Activated effector memory CD4-positive, alpha-beta T cell treated with anti-CD3 and anti-CD28 coated beads, Interleukin-2, amount 50 U/mL, for 16 hours (primary cell): ENCODE results near the gene LRRC47.

ENCODE experiments used
- DNase-seq: peaks from one replicate; pipeline ENCODE4 v3.0.0-alpha.2; 2020

Gene LRRC47

DNA sequence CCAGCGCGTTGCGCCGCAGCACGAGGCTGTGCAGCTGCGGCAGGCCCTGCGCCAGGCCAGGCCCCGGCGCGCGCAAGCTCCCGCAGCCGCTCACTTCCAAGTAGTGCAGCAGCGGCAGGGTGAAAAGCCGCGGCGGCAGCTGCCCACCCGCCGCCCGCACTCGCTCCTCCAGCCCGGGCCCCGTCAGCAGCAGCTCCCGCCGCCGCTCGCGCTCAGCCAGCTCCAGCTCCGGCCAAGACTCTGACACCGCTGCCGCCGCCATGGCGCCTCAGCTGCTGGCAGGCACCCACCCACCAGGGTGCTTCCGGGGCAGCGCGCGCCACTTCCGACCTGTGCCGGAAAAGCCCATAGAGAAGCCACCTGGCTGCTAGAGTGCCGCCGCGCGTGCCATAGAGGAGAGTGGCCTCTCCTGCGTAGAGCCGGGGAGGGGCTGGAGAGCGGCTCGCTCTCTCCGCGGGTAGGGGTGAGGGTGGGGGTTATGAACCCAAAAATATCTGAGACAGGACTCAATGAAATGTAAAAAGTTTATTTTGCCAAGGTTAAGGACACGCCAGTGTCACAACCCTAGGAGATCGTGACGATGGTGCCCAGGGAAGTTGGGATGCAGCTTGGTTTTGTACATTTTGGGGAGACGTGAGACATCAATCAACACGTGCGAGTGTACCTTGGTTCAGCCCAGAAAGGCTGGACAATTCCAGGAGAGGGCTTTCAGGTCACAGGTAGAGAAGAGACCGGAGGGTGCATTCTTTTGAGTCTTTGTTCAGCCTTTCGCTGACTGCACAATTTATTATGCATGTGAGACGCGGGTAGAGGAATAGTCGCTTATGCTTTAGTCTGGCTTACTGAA, at the start of gene LRRC47:
LRRC47 (minus strand) TSS at position 284 of the 847 bp plus-strand sequence; CDS start at position 262, 22 bp downstream.
- DNase-seq = peak; percentile 98

DNA sequence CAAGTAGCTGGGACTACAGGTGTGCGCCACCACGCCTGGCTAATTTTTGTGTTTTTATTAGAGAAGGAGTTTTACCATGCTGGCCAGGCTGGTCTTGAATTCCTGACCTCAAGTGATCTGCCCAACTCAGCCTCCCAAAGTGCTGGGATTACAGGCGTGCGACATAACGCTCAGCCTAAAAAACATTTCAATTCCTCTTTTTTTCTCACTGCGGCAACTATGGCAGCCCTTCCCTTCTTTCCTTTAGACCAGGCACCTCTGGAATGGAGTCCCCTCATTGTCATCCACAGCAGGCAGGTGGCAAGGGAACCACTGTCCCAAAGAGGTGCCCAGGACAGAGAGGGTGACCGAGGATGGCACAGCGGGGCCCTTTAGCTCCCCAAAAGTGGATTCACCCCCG, 46.6 kb upstream of the LRRC47 start:
- no peak for DNase-seq

DNA sequence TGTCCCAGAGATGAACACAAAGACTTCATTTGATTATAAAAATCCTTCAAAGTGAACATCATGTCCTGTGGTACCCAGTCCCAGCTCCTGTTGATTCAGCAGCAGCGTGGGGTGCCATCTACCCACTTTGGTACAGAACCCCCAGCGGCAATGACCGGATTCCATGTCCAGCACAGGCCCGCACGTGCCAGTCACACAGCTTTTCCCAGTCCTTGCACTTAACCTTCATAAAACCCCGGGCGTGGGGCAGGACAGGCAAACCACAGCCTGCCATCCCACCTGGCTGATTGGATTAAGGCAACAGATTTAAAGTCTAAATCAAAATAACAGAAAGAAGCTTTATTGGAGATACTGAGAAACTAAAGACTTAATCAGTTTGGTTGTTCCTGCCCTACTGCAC, 45.2 kb upstream of the LRRC47 start:
- no peak for DNase-seq

DNA sequence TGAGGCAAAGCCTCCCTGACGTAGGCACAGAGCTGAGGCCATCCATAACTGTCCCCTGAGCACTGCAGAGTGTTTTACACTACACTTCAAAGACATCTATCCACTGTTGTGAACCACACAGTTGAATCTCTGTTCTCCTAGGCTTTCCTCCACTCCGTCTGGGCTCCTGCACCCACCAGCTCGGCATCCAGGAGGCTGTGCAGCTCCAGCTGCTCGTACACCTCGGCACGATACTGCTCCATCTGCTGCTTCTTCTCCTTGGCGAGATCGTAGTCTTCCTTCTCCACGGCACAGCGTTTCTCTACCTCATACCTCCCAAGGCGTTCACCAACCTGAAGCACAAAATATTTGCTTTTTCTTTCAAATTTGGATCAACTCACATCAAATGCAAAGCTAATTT, 42.5 kb upstream of the LRRC47 start:
- DNase-seq = no peak

DNA sequence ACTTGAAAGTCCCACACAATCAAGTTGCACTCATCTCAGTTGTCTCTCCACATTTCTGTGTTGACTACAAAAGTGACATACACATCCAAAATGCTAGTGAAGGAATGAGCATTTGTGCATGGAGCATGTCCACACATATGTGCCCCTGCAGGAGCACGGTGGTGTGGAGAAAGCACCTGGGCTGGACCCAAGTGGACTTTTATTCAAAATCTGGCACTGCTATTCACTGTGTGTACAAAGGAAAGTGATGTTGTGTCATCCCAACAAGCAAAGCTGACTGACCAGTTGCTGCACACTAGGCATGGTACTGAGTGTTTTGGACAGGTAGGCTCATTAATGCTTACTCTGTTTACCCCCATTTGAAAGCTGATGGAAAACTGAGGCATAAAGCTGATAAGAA, 41.4 kb upstream of the LRRC47 start:
- peak; percentile 19 for DNase-seq

DNA sequence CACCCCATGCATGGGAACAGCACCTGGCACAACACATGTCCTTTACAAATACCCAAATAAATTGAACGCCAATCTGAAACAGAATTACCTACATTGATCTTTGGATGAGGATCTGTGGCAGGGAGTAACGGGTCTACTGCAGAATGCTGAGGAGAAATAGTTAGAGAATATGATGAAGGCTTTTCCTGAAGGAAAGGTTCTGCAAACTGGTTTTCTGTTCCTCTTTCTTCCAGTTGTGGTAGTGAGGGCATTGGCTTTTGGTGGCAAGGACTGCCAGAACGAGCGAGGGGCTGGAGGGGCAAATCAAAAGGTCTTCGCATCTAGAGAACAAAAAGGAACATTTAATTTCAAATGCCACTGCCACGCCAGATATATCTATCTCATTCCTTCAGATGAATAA, 40.9 kb upstream of the LRRC47 start:
- peak; percentile 9 for DNase-seq

DNA sequence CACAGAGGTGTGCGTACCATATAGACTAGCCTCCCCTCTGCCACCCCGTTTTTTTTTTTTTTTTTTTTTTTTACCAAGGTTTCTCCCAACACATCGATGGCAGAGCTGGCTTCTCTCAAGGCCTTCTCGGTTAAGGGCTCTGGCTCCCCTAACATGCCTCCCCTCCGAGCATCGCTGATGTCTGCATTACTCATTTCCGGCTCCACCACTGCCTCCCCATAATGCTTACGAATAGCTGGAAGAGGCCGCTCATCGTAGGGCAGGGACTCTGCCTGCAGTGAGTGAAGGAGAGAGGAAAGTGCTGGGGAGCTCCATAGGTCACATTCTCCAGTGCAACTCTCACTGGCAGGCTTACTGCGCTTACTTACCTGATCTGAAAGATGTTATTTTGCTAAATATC, 40.1 kb upstream of the LRRC47 start:
- peak; percentile 19 for DNase-seq

DNA sequence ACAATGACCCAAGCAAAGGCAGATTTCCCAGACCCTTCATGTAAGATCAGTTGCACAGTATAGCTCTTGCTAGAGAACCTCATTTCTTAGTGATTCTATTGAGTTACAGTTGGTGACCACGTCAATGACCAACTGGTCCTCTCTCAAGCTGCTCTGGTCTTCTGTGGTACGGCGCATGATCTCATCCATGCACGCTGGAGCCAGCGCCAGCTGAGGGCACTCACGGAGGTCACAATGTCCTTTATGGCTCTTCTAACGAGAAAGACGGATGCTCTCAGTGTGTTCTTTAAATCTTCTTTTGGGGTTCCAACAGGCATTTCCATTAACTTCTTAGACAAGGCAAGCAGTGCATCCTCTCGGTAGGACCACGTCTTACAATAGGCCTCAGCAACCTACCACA, 38.4 kb upstream of the LRRC47 start:
- peak; percentile 43 for DNase-seq

DNA sequence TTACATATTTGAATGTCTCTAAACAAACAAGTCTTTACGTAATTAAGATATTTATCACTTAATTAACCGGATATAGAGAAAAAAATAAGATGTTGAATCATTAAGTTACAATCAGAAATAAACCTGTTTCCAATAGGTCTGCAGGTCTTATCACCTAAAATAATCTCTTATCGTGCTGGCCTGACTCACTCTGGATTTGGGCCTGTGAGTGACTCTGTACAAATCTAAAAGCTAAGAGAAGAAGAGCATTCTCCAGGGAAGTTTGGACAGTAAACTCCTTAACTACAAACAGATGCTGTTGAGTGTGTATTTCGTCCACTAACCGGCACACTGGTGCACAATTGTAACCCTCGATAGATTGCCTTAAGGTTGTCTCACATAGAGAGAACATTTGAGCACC, 35.4 kb upstream of the LRRC47 start:
- DNase-seq = peak; percentile 1

DNA sequence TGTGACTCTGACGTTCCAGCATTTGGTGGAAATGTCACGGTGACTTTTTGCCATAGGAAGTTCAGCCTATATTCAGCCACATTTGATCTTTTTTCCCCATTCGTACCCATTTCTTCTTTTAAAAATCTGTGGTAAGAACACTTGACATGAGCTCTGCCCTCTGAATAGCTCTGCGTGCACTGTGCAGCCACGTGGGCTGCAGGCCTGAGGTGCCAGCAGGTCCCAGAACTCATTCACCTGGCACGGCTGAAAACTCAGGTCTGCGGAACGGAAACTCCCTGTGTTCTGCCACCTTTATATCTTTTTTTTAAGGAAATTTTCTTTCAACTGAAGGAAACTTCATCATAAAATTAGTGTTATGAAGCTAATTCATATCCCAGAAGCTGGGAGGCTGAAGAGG, 32.1 kb upstream of the LRRC47 start:
- peak; percentile 21 for DNase-seq

DNA sequence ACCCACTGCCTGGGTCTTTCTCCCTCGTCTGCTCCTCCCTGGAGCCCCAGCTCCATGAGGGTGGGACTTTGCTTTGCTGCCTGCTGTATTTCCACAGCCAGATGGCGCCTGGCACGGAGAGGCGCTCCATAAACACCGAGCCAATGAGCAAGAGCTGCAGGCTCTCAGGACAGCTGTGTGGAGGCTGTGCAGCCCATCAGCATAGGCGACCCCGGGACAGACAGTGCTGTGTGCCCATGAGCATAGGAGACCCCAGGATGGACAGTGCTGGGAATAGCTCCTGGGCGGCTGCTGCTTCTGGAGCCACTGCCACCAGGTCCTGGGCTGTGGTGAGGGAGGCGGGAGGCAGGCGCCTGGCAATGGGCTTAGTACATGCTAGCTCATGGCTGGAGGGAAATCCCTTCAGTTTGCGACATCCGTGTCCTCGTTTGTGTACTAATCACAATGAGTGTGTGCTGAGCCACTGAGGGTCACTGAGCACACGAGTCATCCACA, 31.6 kb upstream of the LRRC47 start:
- DNase-seq = peak; percentile 58

DNA sequence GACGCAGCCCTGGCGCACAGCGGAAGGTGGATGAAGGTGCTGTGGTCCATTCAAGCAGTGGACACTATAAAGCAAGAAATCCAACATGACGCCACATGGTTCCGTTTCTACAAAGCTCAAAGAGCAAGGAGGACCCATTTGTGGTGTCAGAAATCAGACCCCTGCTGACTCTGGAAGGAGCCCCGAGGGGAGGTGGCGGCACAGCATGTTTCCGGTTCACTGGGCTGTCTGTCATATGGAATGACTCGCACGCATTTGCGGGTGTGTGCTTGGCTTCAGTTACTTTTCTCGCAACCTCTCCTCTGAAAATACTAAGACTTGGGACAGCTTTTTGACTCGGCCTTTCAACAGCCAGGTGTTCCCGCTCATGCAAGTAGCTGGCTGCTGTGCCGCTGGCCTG, 29.1 kb upstream of the LRRC47 start:
- peak; percentile 38 for DNase-seq

DNA sequence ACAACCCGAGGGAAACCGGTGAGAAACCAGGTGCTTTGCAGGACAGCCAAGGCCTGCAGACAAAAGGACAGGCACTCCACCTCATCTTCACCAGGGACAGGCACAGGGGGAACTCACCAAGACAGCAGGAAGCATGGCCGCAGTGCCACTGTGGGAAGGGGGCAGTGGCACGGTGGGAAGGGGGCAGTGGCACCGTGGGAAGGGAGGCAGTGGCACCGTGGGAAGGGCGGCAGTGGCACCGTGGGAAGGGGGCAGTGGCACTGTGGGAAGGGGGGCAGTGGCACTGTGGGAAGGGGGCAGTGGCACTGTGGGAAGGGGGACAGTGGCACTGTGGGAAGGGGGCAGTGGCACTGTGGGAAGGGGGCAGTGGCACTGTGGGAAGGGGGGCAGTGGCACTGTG, 28.4 kb upstream of the LRRC47 start:
- DNase-seq = no peak

DNA sequence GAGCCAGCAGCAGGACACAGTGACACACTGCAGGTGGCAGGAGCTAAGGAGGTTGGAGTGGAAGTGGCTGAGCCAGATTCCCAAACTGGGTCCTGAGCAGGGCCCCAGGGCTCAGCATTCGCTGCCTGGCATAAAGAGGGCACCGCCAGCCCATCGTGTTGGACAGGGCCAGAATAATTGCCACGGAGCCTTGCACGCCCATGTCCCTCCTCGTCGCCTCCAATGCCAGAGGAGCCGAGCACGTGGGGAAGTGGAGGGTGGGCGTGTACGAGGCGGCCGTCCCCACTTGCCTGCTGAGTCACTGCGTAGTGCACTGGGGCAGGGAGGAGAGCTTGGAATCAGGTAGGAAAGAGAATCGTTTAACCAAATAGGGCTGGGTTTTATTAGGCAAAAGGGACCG, 26.1 kb upstream of the LRRC47 start:
- DNase-seq = no peak

DNA sequence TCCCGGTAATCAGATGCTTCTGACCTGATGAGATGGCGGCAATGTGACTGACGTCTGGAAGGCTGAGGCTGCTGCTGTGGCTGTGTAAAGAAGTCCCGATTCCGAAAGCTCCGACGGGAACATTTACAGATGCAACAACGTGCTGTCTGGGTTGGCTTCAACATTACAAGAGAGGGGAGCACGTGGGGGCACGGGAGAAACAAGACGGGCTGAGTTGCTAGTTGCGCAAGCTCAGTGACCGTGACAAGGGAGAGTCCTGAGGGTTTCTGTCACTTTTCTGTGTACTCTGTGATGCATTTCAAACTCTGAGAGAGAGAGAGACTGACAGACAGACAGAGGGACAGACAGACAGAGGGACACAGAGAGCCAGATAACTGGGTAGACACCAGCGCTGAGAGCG, 25.6 kb upstream of the LRRC47 start:
- DNase-seq = no peak

DNA sequence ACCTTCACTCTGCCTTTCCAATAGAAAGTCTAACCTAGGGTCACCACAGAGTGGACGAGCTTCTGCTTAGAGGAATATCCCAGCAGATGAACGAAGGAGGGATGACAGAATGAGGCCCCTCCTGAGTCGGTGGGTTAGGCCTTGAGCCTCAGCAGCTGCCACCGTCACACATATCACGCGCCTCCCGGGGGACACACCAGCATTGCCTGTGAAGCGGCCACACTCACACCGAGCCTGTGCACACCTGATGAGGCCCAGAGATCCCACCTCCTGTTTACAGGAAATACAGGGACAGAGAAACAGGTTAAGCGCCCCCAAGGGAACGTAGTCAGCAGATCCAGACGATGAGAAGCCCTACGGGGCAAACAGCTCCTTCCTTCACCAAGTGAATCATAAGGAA, 25.1 kb upstream of the LRRC47 start:
- DNase-seq = no peak

DNA sequence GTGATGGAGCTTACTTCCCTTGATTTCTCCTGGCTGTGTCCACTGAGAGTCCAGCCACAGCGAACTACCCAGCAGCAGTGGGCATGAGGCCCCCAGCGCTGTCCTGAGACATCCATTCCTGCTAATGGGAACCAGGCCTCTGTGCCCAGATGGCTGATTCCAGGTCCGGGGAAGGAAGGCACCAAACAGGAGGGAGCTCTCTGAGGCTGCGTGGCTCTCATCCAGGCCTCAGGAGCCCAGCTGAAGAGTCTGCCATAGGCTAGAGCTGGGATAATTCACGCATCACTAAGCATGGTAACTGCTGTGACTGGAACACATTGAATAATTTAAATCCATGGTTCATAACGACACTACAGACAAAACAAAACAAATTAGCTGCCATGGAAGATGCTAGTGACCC, 24.7 kb upstream of the LRRC47 start:
- no peak for DNase-seq

DNA sequence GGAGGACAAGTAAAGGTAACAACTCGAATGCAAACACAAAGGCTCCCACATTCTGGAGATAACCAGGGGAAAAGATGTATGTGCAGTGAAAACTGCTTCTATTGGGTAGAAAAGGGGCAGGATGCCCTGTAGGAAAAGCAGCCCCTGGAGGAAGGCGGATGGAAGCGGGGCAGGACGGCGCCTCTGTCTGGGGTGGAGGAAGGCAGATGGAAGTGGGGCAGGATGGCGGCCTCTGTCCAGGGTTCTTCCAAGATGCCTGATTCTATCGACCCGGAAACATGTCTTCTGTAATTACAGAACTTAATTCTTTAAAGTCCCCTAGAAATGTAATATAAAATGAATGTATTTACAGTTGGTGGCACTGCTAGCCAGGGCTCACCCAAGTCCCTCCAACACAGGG, 24.0 kb upstream of the LRRC47 start:
- DNase-seq = no peak

DNA sequence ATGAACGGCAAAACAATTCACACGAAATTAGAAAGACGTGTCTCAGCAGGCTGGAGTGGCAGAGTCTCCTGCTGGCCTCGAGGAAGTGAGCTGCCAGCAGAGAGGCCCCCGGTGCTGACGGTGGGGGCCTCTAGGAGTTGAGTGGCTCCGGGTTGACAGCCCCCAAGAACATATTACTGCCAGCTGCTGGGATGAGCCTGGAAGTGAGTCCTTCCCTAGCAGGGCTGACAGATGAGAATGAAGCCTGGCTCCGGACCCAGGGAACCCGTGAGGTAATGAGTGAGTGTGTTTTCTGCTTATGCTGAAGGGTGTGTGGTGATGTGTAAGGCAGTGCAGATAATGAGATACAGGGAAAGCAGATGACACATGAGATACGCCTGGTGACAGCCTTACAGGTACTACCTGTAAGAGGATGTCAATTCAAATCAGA, 23.5 kb upstream of the LRRC47 start:
- DNase-seq = no peak

DNA sequence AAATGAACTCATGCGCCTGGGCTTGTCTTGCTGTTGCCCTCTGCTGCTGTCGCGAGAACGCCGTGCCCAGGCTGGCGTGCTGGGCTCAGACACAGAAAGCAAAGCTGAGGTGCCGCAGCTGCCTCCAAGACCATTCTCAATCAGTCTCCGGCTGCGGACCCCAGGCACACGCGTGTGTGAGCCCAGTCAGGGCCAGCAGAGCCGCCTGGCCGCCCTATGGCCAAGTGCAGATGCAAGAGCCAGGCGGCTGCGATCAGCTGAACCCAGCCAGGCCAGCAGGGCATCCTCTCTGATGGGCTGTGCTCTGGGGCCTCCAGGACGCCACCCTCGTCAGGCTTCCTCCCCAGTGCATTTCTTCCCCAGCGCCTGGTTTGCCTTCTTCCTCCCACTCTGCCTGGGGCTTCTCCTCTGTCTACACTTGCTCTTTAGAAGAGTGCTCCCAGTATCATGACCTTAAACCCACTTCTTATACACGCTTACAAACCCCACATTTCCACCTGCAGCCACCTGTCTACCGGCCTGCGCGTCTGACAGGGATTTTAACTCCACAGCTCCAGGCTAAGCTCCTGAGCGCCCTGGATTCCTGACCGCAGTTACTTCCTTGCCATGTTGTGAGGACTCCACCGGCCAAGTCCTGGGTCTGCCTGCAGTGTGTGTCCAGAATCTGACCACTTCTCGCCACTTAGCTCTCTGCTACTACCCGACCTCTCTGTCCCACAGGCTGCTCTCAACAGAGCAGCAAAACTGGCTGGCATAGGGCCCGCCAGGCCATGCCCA, 21.7 kb upstream of the LRRC47 start:
- no peak for DNase-seq

DNA sequence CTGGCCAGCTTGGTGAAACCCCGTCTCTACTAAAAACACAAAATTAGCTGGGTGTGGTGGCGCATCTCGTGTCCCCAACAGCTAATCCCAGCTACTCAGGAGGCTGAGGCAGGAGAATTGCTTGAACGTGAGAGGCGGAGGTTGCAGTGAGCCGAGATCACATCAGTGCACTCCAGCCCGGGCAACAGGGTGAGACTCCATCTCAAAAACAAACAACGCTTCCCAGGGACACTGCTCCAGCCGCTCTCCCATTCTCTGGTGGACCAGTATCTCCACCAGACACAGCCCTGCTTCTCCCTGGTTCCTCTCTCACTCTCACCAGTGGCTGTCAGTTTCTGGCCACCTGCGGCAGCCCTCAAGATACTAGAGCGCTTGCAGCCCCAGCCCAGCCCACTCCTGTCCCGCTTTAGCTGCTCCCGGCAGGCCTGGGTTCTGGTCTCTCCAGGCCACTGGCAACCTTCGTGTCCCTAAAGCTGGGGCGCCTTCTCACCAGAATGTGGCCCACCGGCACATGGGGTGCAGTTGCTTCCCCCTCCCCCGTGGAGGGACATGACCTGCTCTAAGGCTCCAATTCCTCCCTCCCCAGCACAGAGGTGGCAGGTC, 20.9 kb upstream of the LRRC47 start:
- no peak for DNase-seq

DNA sequence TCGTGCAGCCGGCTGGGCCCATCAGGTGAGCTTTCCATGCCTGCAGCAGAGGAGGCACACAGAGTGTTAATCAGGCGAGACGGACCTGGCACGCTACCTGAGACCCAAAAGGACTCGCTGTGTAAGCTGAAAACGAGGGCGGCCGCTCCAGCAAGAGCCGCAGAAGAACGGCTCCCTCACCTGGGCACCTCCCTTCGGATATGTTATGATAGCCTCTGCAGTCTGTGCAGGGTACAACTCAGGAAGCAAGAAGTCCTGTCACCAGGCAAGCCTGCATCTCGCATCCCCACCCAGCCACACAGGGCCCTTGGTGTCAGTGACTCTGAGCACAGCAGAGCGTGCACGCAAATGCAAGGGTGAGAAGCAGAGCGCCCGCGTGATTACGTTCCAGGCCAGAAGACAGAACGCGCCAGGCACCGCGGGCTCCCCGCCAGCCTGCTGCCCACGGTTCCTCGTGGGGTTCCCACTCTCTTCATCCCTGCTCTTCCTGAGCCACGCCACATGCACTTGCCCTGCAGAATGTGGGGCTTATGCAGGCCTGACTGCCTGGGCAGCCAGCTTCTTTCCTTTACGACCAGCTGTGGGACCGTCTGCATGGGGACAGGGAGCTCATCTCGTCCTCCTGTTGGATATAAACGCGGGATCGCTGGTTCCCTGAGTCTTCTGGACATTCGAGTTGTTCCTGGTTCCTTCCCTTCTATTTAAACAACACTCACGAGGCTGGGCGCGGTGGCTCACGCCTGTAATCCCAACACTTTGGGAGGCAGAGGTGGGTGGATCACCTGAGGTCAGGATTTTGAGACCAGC, 20.2 kb upstream of the LRRC47 start:
- no peak for DNase-seq
